HK-2 (cell line): ENCODE data around the gene KDELR1.

Experiments
- DNase-seq: peaks from one replicate; pipeline ENCODE4 v3.0.0-alpha.2; 2018; ENCODE audit not compliant: unreplicated experiment

The KDELR1 gene

GRCh38 chr19:48342414-48342738, 49.0 kb downstream of the KDELR1 start:
- no peak for DNase-seq

GRCh38 chr19:48341515-48342413, 49.6 kb downstream of the KDELR1 start:
- DNase-seq = no peak

- no peak for DNase-seq
These were observed 50.4 kb downstream of the KDELR1 start for GRCh38 chr19:48340995-48341394.

- DNase-seq = no peak
These were observed 52.4 kb downstream of the KDELR1 start for GRCh38 chr19:48338802-48339503.

- no peak for DNase-seq
These were observed 53.0 kb downstream of the KDELR1 start for GRCh38 chr19:48338253-48338755.

GRCh38 chr19:48333467-48334384, 57.6 kb downstream of the KDELR1 start:
- peak; percentile 92 for DNase-seq

- peak; percentile 93 for DNase-seq
These were observed 58.5 kb downstream of the KDELR1 start for GRCh38 chr19:48332662-48333466.
